ENCODE measurements around the gene AUNIP.

The AUNIP gene

DNA sequence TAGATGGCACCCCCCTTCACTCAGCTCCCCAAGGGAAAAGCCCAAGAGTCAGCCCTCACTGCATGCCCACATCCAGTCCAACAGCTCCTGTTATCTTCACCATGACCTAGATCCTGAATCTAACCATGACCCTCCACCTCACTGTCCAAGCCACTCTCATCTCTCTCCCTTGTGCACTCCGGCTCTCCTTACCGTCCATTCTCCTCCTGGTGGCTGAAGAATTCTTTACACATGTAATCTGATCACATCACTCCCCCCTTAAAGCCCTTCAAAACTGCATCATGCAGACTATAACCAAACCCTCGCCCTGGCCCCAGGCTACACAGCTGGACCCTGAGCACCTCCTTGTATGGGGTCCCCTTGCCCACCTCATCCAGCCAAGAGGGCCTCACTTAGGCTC is 30.2 kb upstream of the AUNIP start:
- DNase-seq (ENCODE audit: low read depth in 2 of 2), result no peak

DNA sequence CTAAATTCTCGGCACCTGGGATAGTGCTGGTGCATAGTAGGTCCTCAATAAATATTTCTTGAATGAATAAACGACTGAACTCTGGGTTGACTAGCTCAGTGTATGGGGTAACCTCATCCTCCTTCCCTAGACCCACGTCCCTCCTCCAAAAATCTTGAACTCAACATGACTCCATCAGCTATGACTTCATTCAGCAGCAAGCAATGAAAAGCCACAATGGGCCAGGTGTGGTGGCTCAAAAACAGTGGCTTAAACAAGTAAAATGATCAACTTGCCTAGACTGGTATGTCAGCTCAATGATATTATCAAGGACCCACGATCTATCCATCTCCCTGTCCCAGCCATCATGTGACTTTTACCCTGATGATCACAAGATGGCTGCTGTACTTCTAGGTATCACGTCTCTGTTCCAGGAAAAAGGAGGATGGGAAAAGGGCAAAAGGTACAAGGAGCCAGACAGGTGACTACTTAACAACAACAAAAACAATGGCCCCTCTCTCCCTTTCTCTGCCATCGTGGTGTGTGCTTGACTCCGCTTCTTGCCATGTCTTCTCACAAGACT is 29.2 kb upstream of the AUNIP start:
- no peak for DNase-seq (ENCODE audit: low read depth in 2 of 2)

DNA sequence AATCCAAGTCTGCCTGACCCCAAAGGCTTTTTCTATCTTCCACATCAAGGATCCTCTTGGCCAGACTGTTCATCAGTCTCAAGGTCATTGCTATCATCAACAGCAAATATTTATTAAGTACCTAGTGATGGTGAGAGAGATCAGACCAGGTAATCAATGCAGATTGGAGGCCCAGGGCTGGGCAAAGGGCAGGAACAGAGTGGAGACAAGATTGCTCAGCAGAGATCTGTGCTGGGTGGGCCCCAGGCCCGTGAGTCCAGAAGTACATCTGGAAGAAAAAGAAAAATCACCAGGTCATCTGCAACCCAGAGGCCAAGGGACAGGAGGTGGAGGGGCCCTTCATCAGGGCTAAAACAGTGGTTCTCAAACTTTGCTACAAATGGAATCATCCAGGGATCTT is 26.3 kb upstream of the AUNIP start:
- DNase-seq (ENCODE audit: low read depth in 2 of 2), result no peak

DNA sequence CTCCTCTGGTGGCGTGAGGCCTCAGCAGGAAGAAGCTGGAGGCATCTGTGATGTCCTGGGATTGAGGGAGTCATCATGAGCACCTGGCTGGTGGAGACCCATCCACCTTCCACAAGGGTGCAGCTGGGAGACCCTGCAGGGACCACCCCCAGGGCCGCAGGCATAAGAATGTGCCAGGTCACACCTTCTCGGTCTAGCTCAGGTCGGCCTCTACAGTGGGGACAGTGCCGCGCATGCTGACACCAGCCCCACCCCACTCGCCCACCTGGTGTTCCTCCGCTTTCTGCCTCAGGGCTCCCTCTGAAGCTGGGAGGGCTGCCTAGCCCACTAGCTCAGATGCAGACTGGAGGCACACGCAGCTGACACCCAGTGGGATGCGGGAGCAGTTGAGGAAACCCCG is 22.0 kb upstream of the AUNIP start:
- DNase-seq (ENCODE audit: low read depth in 2 of 2), result no peak

DNA sequence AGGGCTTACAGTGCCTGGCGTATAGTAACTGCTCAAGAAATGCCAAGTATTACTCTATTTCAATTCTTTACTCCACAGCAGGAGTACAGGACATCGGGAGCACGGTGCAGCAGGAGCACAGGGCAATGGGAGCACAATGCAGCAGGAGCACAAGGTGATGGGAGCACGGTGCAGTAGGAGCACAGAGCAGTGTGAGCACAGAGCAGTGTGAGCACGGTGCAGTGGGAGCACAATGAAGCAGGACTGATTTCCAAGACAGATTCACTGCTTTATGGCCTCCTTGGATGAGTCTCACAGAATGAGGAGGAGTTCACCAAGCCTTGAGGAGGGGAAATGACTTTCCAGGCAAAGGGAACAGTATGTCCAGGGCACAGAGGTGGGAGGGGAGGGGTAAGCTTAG is 21.3 kb upstream of the AUNIP start:
- no peak for DNase-seq (ENCODE audit: low read depth in 2 of 2)

DNA sequence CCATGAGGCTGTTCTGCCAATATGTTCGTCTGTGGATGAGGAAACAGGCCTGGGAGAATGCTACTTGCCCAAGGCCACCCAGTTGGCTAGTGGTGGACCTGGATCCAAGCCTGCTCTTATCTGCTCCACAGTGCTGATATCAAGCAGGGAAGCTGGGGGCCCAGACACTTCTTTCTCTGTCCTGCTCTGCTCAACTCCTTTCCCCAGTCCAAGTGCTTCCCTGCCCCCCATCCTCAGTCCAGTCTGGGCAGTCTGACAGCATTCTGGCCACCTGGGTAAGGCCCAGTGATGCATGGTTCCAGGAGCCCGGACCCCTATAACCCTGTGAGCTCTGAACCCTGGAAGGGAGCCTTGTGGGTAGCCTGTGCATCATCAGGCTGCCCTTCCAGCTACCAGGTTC is 20.4 kb upstream of the AUNIP start:
- no peak for DNase-seq (ENCODE audit: low read depth in 2 of 2)

DNA sequence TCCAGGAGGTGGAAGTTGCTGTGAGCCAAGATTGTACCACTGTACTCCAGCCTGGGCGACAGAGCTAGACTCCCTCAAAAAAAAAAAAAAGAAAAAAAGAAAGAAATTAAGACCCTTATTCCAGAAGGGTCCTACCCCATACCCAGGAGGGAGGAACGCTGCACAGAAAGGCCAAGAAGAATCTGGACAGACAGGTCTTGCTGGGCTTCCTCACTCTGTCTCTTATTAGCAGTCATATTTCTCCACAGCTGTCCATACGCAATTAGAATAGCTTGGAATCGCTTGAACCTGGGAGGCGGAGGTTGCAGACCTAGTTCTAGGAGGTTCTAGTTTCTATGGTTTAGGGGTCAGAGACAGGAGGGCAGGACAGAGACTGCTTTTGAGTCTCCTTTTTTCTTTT is 19.4 kb upstream of the AUNIP start:
- no peak for DNase-seq (ENCODE audit: low read depth in 2 of 2)

DNA sequence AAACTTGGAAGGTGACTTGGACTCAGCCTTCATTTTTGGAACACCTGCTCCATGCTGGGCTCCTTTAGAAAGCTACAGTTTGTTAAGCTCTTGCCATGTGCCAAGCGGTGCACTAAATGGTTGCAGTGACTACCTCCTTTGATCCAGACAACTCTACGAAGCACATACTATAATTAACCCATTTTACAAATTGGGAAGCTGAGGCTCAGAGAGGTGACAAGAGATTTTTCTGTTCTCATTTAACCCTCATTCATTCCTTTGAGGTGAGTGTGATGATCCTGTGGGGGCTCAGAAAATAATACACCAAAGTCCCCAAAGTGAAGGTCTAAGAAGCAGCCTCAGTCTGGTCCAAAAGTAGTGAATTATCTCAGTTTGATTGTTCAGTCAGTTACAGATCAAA is 17.9 kb upstream of the AUNIP start:
- no peak for DNase-seq (ENCODE audit: low read depth in 2 of 2)

DNA sequence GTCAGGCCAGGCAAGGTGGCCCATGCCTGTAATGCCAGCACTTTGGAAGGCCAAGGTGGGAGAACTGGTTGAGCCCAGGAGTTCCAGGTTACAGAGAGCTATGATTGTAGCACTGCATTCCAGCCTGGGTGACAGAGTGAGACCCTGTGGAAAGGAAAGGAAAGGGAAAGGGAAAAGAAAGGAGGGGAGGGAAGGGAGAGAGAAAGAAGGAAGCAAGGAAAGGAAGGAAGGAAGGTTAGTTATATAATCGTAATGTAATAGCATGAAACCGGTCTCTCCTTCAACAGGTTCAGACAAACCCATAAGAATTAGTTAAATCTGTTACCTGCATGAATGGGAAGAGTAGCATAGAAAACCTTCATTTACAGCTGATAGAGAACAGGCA is 17.4 kb upstream of the AUNIP start:
- DNase-seq (ENCODE audit: low read depth in 2 of 2), result no peak

DNA sequence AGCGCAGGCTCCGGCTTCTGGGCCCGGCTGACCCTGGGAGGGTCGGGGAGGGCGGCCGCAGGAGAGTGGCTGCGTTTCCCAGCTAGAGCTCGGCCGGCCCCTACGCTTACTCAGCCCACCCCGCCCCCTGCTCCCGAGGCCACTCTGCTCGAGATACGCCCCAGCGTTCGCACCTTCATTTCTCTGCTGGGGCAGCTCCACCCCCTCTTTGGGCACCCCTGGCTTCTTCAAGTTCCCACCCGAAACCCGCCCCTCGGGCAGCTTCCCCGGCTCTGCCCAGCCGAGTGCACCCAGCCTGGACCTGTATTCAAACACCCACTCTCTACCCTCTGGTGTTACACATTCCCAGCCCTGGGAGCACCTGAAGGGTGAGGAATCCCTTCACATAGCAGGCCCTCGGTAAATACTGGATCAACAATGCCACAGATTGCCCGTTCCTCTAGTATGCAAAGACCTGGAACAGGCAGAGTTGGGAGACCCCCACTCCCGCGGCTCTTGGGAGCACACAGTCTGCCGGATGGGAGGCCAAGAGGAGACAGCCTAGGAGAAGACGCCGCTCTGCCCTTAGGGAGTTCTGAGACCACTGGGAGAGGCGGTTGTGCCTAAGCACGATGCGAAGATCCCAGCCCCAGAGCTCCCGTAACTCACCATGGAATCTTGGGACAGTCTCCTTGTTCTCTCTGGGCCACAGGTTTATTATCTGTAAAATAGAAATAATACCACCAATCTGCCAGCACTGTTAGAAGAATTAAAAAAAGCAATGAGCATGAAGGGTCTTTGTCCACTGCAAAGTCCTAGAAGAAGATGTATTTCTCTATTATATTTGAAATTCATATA is 16.8 kb upstream of the AUNIP start:
- DNase-seq (ENCODE audit: low read depth in 2 of 2), result no peak

DNA sequence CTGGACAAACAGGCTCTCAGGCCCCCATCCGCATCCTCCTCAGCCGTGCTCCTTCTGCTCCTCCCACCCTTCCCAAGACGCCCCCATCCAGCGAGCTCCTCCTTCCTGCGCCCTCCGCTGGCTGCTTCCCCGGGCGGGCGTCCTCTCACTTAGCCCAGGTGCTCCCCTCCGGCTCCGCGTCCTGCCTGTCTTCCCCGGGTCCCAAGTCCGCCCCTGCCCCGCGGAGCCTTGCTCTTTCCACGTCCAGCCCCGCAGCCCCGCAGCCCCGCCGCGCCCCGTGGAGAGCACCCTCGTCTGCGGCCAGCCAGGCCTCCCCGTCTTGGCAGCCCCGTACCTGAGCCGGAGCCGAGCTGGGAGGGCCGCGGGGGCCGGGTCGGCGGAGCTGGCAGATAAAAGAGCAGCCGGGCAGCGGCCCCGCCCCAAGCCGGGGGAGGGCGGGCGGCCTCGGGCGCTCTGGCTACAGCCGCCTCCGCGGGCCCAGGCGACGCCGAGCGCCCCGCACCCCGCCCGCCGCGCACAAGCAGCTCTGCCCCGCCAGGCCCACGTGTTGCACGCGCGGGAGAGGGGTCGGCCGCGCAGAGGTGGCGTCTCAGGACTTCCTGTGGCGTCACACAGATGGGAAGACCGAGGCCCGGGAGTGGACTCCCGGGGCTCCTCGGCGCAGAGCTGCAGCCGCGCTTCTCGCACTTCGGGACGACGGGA is 16.0 kb upstream of the AUNIP start, which contains the start of gene PAQR7:
PAQR7 (minus strand) TSS at position 555 of the 702 bp plus-strand sequence. CDS start 11,869 bp downstream, outside the sequence.
- DNase-seq (ENCODE audit: low read depth in 2 of 2), result peak; percentile 43 to 50

DNA sequence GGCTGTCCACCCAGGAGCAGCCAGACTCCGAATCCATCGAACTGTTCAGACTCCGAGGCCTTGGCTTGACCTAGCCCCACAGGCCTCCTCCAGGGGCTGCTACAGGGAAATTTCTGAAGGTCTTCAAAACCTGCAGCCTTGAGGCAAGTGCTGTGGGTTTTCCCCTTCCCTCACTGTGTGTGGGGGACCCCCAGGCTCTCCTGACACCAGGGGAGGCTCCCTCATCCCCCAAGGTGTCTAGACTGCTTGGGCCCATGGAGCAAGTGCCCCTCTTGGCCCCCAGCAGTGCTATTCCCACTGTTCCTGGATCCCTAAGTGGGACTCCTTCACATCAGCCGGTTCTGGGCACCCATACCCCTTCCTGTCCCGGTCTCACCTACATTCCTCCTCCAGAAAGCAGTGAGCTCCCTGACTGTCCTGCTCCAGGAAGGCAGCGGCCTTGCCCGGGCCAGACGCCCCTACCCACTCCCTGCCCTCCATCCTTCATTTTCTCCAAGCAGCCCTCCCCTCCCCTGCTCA is 15.4 kb upstream of the AUNIP start:
- DNase-seq (ENCODE audit: low read depth in 2 of 2), result no peak

DNA sequence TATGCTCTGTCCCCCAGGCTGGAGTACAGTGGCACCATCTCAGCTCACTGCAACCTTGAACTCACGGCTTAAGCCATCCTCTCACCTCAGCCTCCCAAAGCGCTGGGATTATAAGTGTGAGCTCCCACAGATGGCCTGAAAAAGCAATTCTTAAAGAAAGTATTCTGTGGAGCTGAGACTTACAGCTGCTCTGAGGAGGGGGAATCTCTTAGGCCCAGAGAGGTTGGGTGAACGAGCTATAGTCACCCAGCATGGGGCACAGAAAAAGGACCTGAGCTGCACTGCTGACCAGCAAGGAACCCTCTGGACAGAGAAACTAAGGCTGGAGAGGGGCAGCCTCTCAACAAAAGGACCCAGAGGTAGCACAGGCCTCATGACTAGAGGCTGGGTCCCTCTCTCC is 15.0 kb upstream of the AUNIP start:
- DNase-seq (ENCODE audit: low read depth in 2 of 2), result no peak

DNA sequence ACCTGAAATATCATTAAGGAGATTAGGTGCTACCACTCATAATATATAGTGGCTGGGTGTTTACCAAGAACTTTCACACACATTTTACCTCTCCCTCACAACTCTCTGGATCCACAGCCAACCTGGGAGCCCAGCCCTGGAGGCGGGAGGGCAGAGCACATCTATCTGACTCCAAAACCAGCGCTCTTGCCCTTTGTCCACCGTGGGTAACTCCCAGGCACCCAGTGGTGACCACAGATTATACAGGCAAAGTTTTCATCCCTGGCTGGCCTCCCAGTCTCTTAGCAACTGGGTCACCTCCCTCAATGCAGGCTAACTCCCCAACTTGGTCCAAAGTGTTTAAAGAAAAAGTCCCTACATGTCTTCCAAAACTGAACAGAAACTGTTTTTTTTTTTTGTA is 13.9 kb upstream of the AUNIP start:
- no peak for DNase-seq (ENCODE audit: low read depth in 2 of 2)

DNA sequence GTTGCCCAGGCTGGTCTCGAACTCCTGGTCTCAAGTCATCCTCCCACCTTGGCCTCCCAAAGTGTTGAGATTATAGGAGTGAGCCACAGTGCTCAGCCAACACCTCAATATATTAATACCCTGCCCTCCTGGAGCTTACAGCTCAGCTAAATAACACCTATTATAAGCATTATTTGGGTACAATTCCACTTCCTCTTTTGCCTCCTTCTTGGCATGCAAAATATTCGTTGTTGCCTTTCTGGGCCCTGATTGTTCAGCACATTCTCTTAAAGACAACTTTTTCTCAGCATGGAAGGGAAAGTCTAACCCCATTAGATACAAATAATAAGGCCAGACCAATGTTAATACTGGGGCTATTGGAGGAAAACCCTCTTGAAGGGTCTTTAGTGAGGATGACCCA is 13.5 kb upstream of the AUNIP start:
- no peak for DNase-seq (ENCODE audit: low read depth in 2 of 2)

DNA sequence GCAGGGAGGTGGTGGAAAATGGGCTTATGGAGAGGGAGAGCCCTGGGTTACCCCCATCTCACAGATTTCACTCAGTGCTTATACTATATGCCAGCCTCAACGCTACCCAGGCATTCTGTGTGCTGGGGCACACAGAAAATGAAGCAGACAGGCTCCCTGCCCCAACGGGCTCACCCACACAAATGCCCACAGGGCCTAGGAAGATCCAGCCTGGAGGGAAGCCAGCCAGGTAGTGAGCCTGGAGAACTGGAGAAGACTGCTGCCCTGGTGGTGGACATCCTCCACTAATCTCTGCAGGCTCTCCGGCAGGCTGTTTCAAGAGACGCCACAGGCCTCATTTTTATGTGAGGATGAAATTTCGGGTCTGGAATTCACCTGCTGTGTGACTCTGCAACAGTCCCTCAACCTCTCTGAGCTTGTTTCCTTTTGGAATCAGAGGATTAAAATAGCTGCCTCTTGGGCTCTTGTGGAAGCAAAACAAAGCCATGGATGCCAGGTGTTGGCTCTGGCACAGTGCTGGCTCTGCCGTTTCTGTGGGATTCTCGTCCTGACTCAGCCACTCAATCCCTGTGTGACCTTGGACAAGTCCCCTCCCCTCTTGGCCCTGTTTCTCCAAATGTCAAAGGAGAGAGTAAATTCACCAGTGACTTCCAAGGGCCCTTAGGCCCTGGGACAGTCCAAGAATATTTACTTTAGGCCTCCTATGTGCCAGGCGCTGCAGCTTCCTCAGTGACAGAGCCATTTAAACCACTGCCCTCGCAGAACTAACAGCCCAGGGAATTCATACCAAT is 12.6 kb upstream of the AUNIP start:
- DNase-seq (ENCODE audit: low read depth in 2 of 2), result no peak

DNA sequence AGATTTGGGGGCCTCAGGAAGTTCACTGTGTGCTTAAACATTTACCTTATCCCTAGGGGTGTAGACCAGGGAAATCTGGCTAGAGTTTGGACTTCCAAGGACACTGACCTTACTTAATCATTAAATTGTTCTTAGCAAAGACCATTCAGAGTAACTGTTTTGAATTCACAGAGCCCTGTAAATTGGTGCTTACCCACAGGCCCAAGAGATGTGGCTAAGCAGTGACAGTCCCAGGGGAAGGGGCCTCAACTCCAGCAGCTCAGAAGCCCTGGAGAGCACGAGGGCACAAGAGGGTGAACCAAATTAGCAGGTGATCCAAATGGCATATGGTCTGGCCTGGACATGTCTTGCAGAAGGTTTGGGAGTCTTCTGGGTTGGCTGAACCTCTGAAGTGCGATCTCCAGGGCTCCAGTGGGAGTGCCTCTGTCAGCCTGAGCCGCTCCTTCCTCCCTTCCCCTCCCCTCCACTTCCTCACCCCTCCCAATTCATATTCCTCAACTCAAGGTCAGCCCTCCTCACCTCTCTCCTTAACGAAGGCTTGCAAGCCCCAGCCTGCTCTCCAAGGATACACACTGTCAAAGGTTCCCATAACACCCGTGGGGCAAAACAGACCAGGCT is 11.9 kb upstream of the AUNIP start:
- no peak for DNase-seq (ENCODE audit: low read depth in 2 of 2)

DNA sequence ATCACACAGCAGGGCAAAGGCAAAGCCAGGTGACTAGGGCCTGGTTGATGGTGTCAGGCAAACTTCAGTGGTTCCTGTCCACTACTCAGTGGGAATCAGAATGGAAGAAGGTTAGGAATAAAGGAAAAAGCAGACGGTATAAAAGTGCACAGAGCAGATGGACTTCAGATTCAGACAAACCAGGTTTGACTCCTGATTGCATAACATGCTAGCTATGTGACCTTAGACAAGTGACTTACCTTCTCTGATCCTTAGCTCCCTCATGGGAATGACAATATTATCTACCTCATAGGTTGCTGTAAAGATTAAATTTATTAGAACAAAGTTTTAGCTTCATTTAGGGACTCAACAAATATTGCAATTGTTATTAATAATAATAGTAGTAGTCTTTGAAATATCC is 11.4 kb upstream of the AUNIP start:
- no peak for DNase-seq (ENCODE audit: low read depth in 2 of 2)

DNA sequence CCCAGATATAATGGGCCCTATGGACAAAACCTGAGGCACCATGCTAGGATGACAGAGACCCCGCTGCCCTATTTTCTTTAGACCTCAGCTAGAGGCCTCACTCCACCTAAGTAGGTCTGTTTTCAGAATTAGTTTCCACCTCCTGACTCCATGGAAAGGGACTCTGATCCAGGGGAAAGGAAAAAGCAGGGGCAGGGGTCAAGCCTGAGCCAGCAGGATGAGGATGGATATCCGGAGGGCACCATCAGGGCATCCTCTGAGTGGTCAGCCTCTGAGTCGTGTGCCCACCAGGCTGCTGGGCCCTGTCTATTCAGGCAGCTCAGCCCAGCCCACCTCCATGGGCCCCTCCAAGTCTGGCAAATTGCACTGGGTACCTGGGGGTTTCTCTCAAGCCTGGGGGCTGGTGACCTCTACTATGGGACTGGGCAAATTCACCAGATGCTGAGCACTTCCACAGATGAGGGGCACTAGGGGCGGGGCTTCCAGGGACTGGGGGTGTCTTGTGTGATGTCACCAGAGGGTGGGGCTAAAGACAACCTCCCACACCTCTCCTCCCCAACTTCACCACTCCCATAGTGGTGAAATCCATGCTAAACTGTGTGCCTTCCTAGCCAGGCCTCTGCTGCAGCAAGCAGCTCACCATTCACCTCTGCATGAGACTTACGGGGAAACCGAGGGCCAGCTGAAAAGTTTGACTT is 10.8 kb upstream of the AUNIP start:
- no peak for DNase-seq (ENCODE audit: low read depth in 2 of 2)

DNA sequence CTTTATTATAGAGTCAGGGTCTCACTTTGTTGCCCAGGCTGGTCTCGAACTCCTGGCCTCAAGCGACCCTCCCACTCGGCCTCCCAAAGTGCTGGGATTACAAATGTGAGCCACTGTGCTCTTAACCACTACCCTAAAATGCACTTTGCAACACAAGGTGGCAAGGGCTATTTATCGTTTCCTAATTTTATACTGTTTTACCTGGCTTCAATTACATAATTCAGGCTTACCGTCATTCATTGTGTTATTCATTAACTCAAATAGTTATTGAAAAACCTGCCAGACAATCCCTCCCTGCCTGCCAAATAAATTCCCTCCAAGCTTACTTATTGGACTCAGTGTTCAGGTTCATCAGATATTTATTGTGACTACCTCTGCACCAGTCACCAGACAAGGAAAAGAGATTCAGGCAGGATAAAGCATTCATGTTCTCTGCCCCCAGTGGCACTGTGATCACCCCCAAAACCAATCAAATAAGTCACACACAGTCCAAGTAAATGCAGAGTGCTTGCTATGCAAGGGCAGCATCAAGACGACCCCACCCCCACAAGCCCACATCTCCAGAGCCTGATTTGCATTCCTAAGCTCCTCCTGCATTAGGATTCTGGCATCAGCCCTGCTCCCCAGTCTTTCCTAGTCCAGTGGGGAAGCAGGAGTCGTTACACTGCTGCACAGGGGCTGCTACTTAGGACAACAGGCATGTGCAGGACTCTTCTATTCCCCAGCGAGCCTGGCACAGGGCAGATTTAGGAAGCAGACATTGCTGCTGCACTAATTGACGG is 8.1 kb upstream of the AUNIP start:
- no peak for DNase-seq (ENCODE audit: low read depth in 2 of 2)

All from fibroblast of skin of left biceps (primary cell).